ENCODE results near the gene ZNF423. TPM values are rescaled to one million over a fixed set of nuclear protein-coding genes. Genes with fewer than 3 reads are reported as not detected.

Gene ZNF423
- polyA plus RNA-seq, 10 donors: 23.2 to 28.8 (median 26.3) TPM

GRCh38 chr16:49562228-49562627 lies 293.7 kb downstream of the ZNF423 start:
- DNase-seq: no peak

GRCh38 chr16:49560004-49560830 lies 295.7 kb downstream of the ZNF423 start:
- DNase-seq: peak; percentile 60 to 88 (median 82)

- DNase-seq: no peak
These were observed 296.7 kb downstream of the ZNF423 start for GRCh38 chr16:49559242-49559641.

GRCh38 chr16:49558451-49558850 lies 297.5 kb downstream of the ZNF423 start:
- no peak for DNase-seq

GRCh38 chr16:49556606-49557446 lies 299.1 kb downstream of the ZNF423 start:
- DNase-seq: peak; percentile 41 to 75 (median 45)

- DNase-seq: no peak
These were observed 299.7 kb downstream of the ZNF423 start for GRCh38 chr16:49556249-49556605.

- DNase-seq: no peak
These were observed 301.2 kb downstream of the ZNF423 start for GRCh38 chr16:49554681-49555080.

- DNase-seq: no peak
These were observed 303.5 kb downstream of the ZNF423 start for GRCh38 chr16:49552313-49552928.

GRCh38 chr16:49550666-49551065 lies 305.2 kb downstream of the ZNF423 start:
- no peak for DNase-seq

GRCh38 chr16:49550140-49550539 lies 305.8 kb downstream of the ZNF423 start:
- DNase-seq: no peak

GRCh38 chr16:49548325-49548970 lies 307.5 kb downstream of the ZNF423 start:
- no peak for DNase-seq

- DNase-seq: no peak
These were observed 308.5 kb downstream of the ZNF423 start for GRCh38 chr16:49547448-49547847.

- no peak for DNase-seq
These were observed 309.2 kb downstream of the ZNF423 start for GRCh38 chr16:49546735-49547134.

- no peak for DNase-seq
These were observed 310.0 kb downstream of the ZNF423 start for GRCh38 chr16:49545741-49546448.

- DNase-seq: no peak
These were observed 310.7 kb downstream of the ZNF423 start for GRCh38 chr16:49545243-49545642.

GRCh38 chr16:49544828-49545227 lies 311.1 kb downstream of the ZNF423 start:
- DNase-seq: no peak

GRCh38 chr16:49543631-49543946 lies 312.3 kb downstream of the ZNF423 start:
- no peak for DNase-seq

- DNase-seq: no peak
These were observed 312.8 kb downstream of the ZNF423 start for GRCh38 chr16:49542946-49543630.

- peak in 2 of 3 donors; percentile 41 to 56 for DNase-seq
These were observed 313.5 kb downstream of the ZNF423 start for GRCh38 chr16:49542391-49542891.

- DNase-seq: no peak
These were observed 315.1 kb downstream of the ZNF423 start for GRCh38 chr16:49540836-49541235.

- DNase-seq: no peak
These were observed 316.2 kb downstream of the ZNF423 start for GRCh38 chr16:49539758-49540157.
